GM12878 (cell line): ENCODE measurements around the gene HLA-DPB1. TPM values are rescaled to one million over a fixed set of nuclear protein-coding genes. Genes with fewer than 3 reads are reported as not detected.

Experiments
- ATAC-seq: fragments of 200-7000 bp; cut with Tn5 transposase; 3 replicates; pipeline ENCODE4 v1.9.1; 2020; ENCODE audit warnings: mild to moderate bottlenecking, moderate library complexity
- BruUV-seq: library from RNA; stranded (reverse); fragments of 400-500 nt; replicated peaks from 2 replicates; lab custom pipeline; 2021; lab: Mats Ljungman, UMichigan
- CTCF ChIA-PET: fragments of 300-600 bp; sonication (Branson Sonifier 250); formaldehyde crosslinking; extraction: SDS; loops from one replicate; lab custom pipeline; 2021; ENCODE audit warnings: inconsistent platforms; lab: Yijun Ruan, JAX
- POLR2A ChIA-PET: fragments of 350-600 bp; formaldehyde crosslinking; extraction: SDS; loops from one replicate; lab custom pipeline; 2021; ENCODE audit warnings: inconsistent platforms; lab: Charles Lee
- RAD21 ChIA-PET: fragments of 300-600 bp; sonication (Branson Sonifier 250); formaldehyde crosslinking; loops from one replicate; lab custom pipeline; 2023; ENCODE audit warnings: antibody characterized with exemption; ENCODE audit not compliant: unreplicated experiment; lab: Charles Lee
- SMC1A ChIA-PET: fragments of 300-600 bp; sonication (Branson Sonifier 250); formaldehyde crosslinking; loops from one replicate; lab custom pipeline; 2023; ENCODE audit not compliant: unreplicated experiment, uncharacterized antibody; lab: Charles Lee
- DNase-seq: peaks from one replicate; pipeline ENCODE4 v3.0.0-alpha.2; 2011; ENCODE audit warnings: low read depth, low spot score
- FAIRE-seq: peaks from 3 replicates; lab custom pipeline; 2011; peaks lifted over from hg19 to GRCh38; lab: Jason Lieb, UNC
- H2AFZ ChIP-seq: 2 replicates; pipeline ENCODE4 v1.6.0; 2011; ENCODE audit warnings: low read depth, low read length, control low read depth; ENCODE audit not compliant: control insufficient read depth
- H3K27ac ChIP-seq: 2 replicates; pipeline ENCODE4 v1.5.1; 2011; ENCODE audit warnings: control low read depth; ENCODE audit not compliant: control insufficient read depth, insufficient read depth
- H3K27me3 ChIP-seq, 2 experiments: replicated peaks in 1 of 2; 2 replicates each; pipeline versions ENCODE4 v1.6.0 to v1.6.1; 2011; ENCODE audit warnings: low read length in 1 of 2; ENCODE audit not compliant: control insufficient read depth in 2 of 2, insufficient read depth in 2 of 2
- H3K36me3 ChIP-seq, 2 experiments: 2 replicates each; pipeline ENCODE4 v1.5.1; 2011; ENCODE audit warnings: low read length in 1 of 2; ENCODE audit not compliant: control insufficient read depth in 2 of 2, insufficient read depth in 2 of 2
- H3K4me1 ChIP-seq: 2 replicates; pipeline ENCODE4 v1.6.1; 2011; ENCODE audit warnings: mild to moderate bottlenecking, low read length, moderate library complexity, mixed read lengths; ENCODE audit not compliant: control insufficient read depth, insufficient read depth
- H3K4me2 ChIP-seq: 2 replicates; pipeline ENCODE4 v1.6.0; 2011; ENCODE audit warnings: control low read depth; ENCODE audit not compliant: control insufficient read depth, insufficient read depth
- H3K4me3 ChIP-seq: fragments of 200-600 bp; sonication (generic); 2 replicates; pipeline ENCODE4 v1.5.1; 2016
- H3K79me2 ChIP-seq: 2 replicates; pipeline ENCODE4 v1.6.0; 2011; ENCODE audit warnings: low read length; ENCODE audit not compliant: control insufficient read depth, insufficient read depth
- H3K9ac ChIP-seq: 2 replicates; pipeline ENCODE4 v1.8.0; 2011; ENCODE audit warnings: low read length, control low read depth, mixed read lengths; ENCODE audit not compliant: control insufficient read depth, insufficient read depth
- H3K9me3 ChIP-seq: replicated peaks from 3 replicates; pipeline ENCODE4 v1.5.1; 2011; ENCODE audit warnings: mild to moderate bottlenecking, low read length; ENCODE audit not compliant: control insufficient read depth, insufficient read depth
- H4K20me1 ChIP-seq: 2 replicates; pipeline ENCODE4 v1.6.0; 2011; ENCODE audit not compliant: control insufficient read depth, insufficient read depth
- EP300 ChIP-seq, 2 experiments: fragments of 150-350 bp in 1 of 2; IDR thresholded peaks; 2 replicates each; pipeline ENCODE4 v1.6.1; 2011 to 2012; ENCODE audit warnings: low read depth in 2 of 2, low read length in 2 of 2, borderline replicate concordance in 1 of 2, improper control_type of control experiment in 1 of 2, inconsistent platforms in 1 of 2; ENCODE audit not compliant: control insufficient read depth in 1 of 2
- MEF2B ChIP-seq: fragments of 450-650 bp; IDR thresholded peaks from 2 replicates; pipeline ENCODE4 v1.6.1; 2018; ENCODE audit warnings: mild to moderate bottlenecking, moderate library complexity; ENCODE audit not compliant: partially characterized antibody, poor library complexity, severe bottlenecking
- PKNOX1 ChIP-seq: fragments of 450-650 bp; IDR thresholded peaks from 2 replicates; pipeline ENCODE4 v1.6.1; 2016; ENCODE audit warnings: mild to moderate bottlenecking
- RFX5 ChIP-seq: IDR thresholded peaks from 2 replicates; pipeline ENCODE4 v1.6.1; 2011; ENCODE audit warnings: low read depth, low read length, improper control_type of control experiment
- SREBF1 ChIP-seq: IDR thresholded peaks from 2 replicates; pipeline ENCODE4 v1.6.1; 2012; ENCODE audit warnings: mild to moderate bottlenecking, low read length
- SRF ChIP-seq, 2 experiments: IDR thresholded peaks; 2 replicates each; pipeline ENCODE4 v1.6.1; 2011; ENCODE audit warnings: low read depth in 2 of 2, low read length in 2 of 2, mild to moderate bottlenecking in 1 of 2, moderate library complexity in 1 of 2
- TCF12 ChIP-seq: IDR thresholded peaks from 2 replicates; pipeline ENCODE4 v1.6.1; 2011; ENCODE audit warnings: low read depth, mild to moderate bottlenecking, low read length
- ZBTB4 ChIP-seq: fragments of 450-650 bp; formaldehyde crosslinking; IDR thresholded peaks from 2 replicates; pipeline ENCODE4 v1.4.0; 2022; ENCODE audit warnings: mild to moderate bottlenecking, moderate library complexity
- ZNF207 ChIP-seq: fragments of 450-650 bp; IDR thresholded peaks from 2 replicates; pipeline ENCODE4 v1.6.1; 2014; ENCODE audit warnings: antibody characterized with exemption, mild to moderate bottlenecking, borderline replicate concordance
- WGBS: methylation state at CpG from one replicate; pipeline ENCODE4 v1.1.6; 2016; ENCODE audit warnings: low lambda C conversion rate; ENCODE audit not compliant: insufficient replicate concordance, insufficient coverage; ENCODE audit errors: missing lambda C conversion rate; 5-methylcytosine and 5-hydroxymethylcytosine counted together
- in situ Hi-C: fragments of 300-500 bp; cut with MboI; formaldehyde crosslinking; loops from 9 replicates; pipeline ENCODE4 v1.14.3; 2018; ENCODE audit warnings: mixed read lengths
- intact Hi-C: fragments of 100-400 bp; cut with micrococcal nuclease; formaldehyde crosslinking; loops from one replicate; pipeline ENCODE4 v1.14.2; 2022; ENCODE audit not compliant: unreplicated experiment
- polyA plus RNA-seq, 11 experiments: library from polyadenylated mRNA; depleted of rRNA in 4 of 11; unstranded in 6 of 11; stranded (reverse) in 5 of 11; fragments of >200 nt; fragmentation: Nextera tagmentation in 4 of 11; fragmentation: Illumina TruSeq in 1 of 11; extraction: Ambion mirVana in 4 of 11; extraction: Trizol in 1 of 11; gene quantifications; 1 replicate in 1 of 11; 2 replicates in 10 of 11; pipeline versions ENCODE4 v1.2.1 to v1.2.3, GENCODE V29; 2011 to 2016; ENCODE audit warnings: inconsistent platforms in 2 of 11, missing spikeins in 2 of 11, low read depth in 1 of 11
- total RNA-seq, 4 experiments: library from RNA; depleted of rRNA in 3 of 4; stranded (reverse); fragments of >200 nt in 3 of 4; fragmentation: Illumina TruSeq in 1 of 4; extraction: Trizol in 1 of 4; gene quantifications; 2 replicates each; pipeline versions ENCODE4 v1.2.1 to v1.2.3, GENCODE V29; 2013 to 2021

The HLA-DPB1 gene
- total and polyA plus RNA-seq, 10 of the 15 experiments (the other 5 are each of a cell fraction or from before 2014, with no cell fraction given): 101 to 675 (median 352) TPM

GRCh38 chr6:33107641-33108040 is 31.9 kb downstream of the HLA-DPB1 start:
- no peak overlapping the region for H2AFZ ChIP-seq
- H3K27me3 ChIP-seq: no peaks in the 10 kb centered on the region; a peak in 1 of 4 replicates
- no TSS peak for BruUV-seq
- H3K9me3 ChIP-seq: peaks cover 2% of the 10 kb centered on the region; the same call in 2 of the 3 replicates
- H3K36me3 ChIP-seq: no peaks in the 10 kb centered on the region
- FAIRE-seq (no peak), DNase-seq (no peak), ATAC-seq (no peak)
- in situ Hi-C loops: no loop called here
- 35% methylated on average over 2 of the region's 2 CpGs for WGBS
- peaks cover 8% of the 10 kb centered on the region for H3K4me1 ChIP-seq
- no peak for TF ChIP-seq RFX5
- no peak for TF ChIP-seq ZBTB4 (CRISPR knock-in tag)
- no peak for TF ChIP-seq SRF (IDR thresholded peaks at IDR 0.05; ENCODE audit: low read depth in 2 of 2, low read length in 2 of 2)
- TF ChIP-seq MEF2B: no peak
- TF ChIP-seq TCF12: no peak
- TF ChIP-seq PKNOX1: no peak
- TF ChIP-seq ZNF207: no peak
- no peak for TF ChIP-seq EP300 (IDR thresholded peaks at IDR 0.05; ENCODE audit: borderline replicate concordance in 1 of 2, control insufficient read depth in 1 of 2, low read depth in 2 of 2, low read length in 2 of 2)
- no peak for TF ChIP-seq SREBF1
- H3K79me2 ChIP-seq: no peaks in the 10 kb centered on the region
- no peak overlapping the region for H3K4me3 ChIP-seq
- ChIA-PET CTCF (interaction anchor here (1.3 to 1.6 kb wide), 2 partner anchors 42 to 93 kb away, joined by 3 to 4 read pairs; no protein-coding TSS in a partner anchor), RAD21 (interaction anchor here (0.5 to 1.4 kb wide), 2 partner anchors 18 to 42 kb away, joined by 3 to 4 read pairs; no protein-coding TSS in a partner anchor), POLR2A (interaction anchor here (1.2 kb wide), 2 partner anchors 29 to 34 kb away, joined by 3 read pairs; partner anchors contain the start of gene HLA-DPA1), SMC1A (no interaction called here)
- H3K4me2 ChIP-seq: no peak overlapping the region
- H4K20me1 ChIP-seq: no peaks in the 10 kb centered on the region
- intact Hi-C loops: no loop called here
- H3K9ac ChIP-seq: no peak overlapping the region
- H3K27ac ChIP-seq: no peak overlapping the region
